Lower leg skin (tissue), 4 donors: Measurements from ENCODE around the gene RPRD1B. TPM values are rescaled to one million over a fixed set of nuclear protein-coding genes. Genes with fewer than 3 reads are reported as not detected.

Experiments
- DNase-seq, 2 donors: peaks; one replicate each; pipeline ENCODE4 v3.0.0-alpha.2; 2019; ENCODE audit warnings: low spot score in 2 of 2
- H3K4me3 ChIP-seq: fragments of 200-600 bp; sonication (generic); 2 replicates; pipeline ENCODE4 v1.5.1; 2017; ENCODE audit warnings: mild to moderate bottlenecking, low read depth; ENCODE audit not compliant: poor library complexity, severe bottlenecking
- POLR2A ChIP-seq, 2 donors: fragments of 450-650 bp; IDR thresholded peaks; one replicate each; pipeline ENCODE4 v1.6.1; 2016 to 2017; ENCODE audit warnings: antibody characterized with exemption in 2 of 2, mild to moderate bottlenecking in 1 of 2, moderate library complexity in 1 of 2
- WGBS, 2 donors: methylation state at CpG; one replicate each; pipeline ENCODE4 v1.1.5; 2018; 5-methylcytosine and 5-hydroxymethylcytosine counted together
- intact Hi-C: fragments of 100-400 bp; cut with DNase I; formaldehyde crosslinking; loops from one replicate; pipeline ENCODE4 v1.15.0; 2023; ENCODE audit warnings: low total_unique reads
- total RNA-seq, 4 donors: library from RNA; depleted of rRNA; stranded (reverse); fragments of >200 nt; gene quantifications; one replicate each; pipeline ENCODE4 v1.1.0, GENCODE V29; 2016
- TF ChIP-seq, protein P1 (sequence below), 3 donors: fragments of 450-650 bp; IDR thresholded peaks; one replicate each; pipeline ENCODE4 v1.5.1; 2016; ENCODE audit warnings: antibody characterized with exemption in 3 of 3, mild to moderate bottlenecking in 3 of 3, moderate library complexity in 2 of 3

The RPRD1B gene, protein sequence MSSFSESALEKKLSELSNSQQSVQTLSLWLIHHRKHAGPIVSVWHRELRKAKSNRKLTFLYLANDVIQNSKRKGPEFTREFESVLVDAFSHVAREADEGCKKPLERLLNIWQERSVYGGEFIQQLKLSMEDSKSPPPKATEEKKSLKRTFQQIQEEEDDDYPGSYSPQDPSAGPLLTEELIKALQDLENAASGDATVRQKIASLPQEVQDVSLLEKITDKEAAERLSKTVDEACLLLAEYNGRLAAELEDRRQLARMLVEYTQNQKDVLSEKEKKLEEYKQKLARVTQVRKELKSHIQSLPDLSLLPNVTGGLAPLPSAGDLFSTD
- total RNA-seq, result 10 to 100 TPM; 16.3 to 37.5 (median 22.9) TPM

GRCh38 chr20:38033330-38034107 is at the start of gene RPRD1B, which contains the start of gene TTI1:
Gene RPRD1B, plus strand, starts transcription at chr20:38033746. Its CDS starts 202 bp downstream, at chr20:38033948.
Gene TTI1, minus strand, starts transcription at chr20:38033456. Its CDS starts 19,640 bp downstream, at chr20:38013816.
- peak within 1 kb of the TSS; percentile 94 for H3K4me3 ChIP-seq
- peak; percentile 87 to 97 for DNase-seq
- intact Hi-C loops, result no loop called here
- 0% methylated on average over 53 to 59 of the region's 69 CpGs for WGBS, 2 donors
- no peak for TF ChIP-seq POLR2A (IDR thresholded peaks at IDR 0.05)
- TF ChIP-seq, protein P1, sequence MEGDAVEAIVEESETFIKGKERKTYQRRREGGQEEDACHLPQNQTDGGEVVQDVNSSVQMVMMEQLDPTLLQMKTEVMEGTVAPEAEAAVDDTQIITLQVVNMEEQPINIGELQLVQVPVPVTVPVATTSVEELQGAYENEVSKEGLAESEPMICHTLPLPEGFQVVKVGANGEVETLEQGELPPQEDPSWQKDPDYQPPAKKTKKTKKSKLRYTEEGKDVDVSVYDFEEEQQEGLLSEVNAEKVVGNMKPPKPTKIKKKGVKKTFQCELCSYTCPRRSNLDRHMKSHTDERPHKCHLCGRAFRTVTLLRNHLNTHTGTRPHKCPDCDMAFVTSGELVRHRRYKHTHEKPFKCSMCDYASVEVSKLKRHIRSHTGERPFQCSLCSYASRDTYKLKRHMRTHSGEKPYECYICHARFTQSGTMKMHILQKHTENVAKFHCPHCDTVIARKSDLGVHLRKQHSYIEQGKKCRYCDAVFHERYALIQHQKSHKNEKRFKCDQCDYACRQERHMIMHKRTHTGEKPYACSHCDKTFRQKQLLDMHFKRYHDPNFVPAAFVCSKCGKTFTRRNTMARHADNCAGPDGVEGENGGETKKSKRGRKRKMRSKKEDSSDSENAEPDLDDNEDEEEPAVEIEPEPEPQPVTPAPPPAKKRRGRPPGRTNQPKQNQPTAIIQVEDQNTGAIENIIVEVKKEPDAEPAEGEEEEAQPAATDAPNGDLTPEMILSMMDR (IDR thresholded peaks at IDR 0.05), result no peak

- intact Hi-C loops, result no loop called here
- DNase-seq, result no peak
- H3K4me3 ChIP-seq, result no peak overlapping the region
- 77 to 78% methylated on average over 12 to 14 of the region's 14 CpGs for whole genome bisulfite sequencing, 2 donors
- TF ChIP-seq, protein P1 (IDR thresholded peaks at IDR 0.05), result no peak
- no peak for TF ChIP-seq POLR2A (IDR thresholded peaks at IDR 0.05)
Observed at GRCh38 chr20:37984018-37984785, 49.3 kb upstream of the RPRD1B start.

DNA sequence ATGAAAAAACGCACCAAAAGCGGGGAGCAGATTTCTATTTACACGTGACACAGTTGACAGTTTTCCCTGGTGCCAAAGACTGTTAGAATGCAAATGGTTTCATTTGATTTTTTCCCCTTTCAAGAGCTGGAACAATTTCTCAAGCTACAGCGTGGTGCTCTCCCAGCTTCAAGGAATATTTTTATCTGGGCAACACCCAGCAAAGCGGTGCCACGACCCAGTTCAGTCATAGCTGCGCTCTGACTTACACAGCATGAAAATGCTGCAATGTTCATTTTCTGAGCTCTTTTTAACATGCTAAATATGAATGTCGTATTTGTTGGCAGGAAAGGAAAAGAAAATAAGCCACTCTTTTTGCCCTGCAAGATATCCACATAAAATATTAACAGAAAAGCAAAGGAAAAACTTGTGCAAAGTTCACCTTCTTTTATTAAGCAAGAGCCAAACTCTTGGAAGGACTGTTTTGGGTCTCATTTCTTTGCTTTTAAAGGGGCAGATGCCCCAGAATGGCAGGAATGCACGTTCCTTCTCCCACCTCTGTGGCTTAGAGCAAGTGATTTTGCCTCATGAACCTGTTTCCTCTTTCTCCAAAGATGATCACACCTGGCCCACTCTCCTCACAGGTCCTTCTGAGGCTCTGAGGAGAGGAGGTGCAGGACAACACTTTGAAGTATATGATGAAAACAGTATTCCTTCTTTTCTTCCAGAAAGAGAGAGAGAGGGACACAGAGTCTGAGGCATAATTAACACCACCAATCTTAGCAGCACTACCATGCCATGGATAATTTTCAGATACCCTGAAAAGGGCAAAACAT is 47.3 kb upstream of the RPRD1B start:
- no peak for DNase-seq
- WGBS, 2 donors, result 31 to 53% methylated on average over 9 of the region's 9 CpGs
- no peak overlapping the region for H3K4me3 ChIP-seq
- TF ChIP-seq POLR2A (IDR thresholded peaks at IDR 0.05), result no peak
- TF ChIP-seq, protein P1 (IDR thresholded peaks at IDR 0.05), result no peak
- intact Hi-C loops, result no loop called here

GRCh38 chr20:37986873-37987601 is 46.5 kb upstream of the RPRD1B start:
- H3K4me3 ChIP-seq, result no peak overlapping the region
- no peak for TF ChIP-seq POLR2A (IDR thresholded peaks at IDR 0.05)
- TF ChIP-seq, protein P1 (IDR thresholded peaks at IDR 0.05), result no peak
- intact Hi-C loops, result no loop called here
- 29 to 33% methylated on average over 9 of the region's 9 CpGs for WGBS, 2 donors
- DNase-seq, result peak in 1 of 2 donors; percentile 47
